CD4-positive, alpha-beta T cell treated with Interleukin-17A for 1 hour (primary cell): Measurements from ENCODE around the gene FBXW7.
A peak's percentile ranks its signal among the peaks of the same experiment; 100 is the strongest.

Experiments used
- DNase-seq: peaks from one replicate; pipeline ENCODE4 v3.0.0-alpha.2; 2020

FBXW7 gene

GRCh38 chr4:152464030-152464823, 71.7 kb downstream of the FBXW7 start:
- no peak for DNase-seq

- DNase-seq = no peak
Observed at GRCh38 chr4:152463562-152463961, 72.3 kb downstream of the FBXW7 start.

GRCh38 chr4:152462695-152463094, 73.2 kb downstream of the FBXW7 start:
- no peak for DNase-seq

- no peak for DNase-seq
Observed at GRCh38 chr4:152462047-152462446, 73.8 kb downstream of the FBXW7 start.

- no peak for DNase-seq
Observed at GRCh38 chr4:152460488-152460887, 75.4 kb downstream of the FBXW7 start.

- peak; percentile 6 for DNase-seq
Observed at GRCh38 chr4:152459326-152459725, 76.6 kb downstream of the FBXW7 start.

GRCh38 chr4:152458801-152459302, 77.0 kb downstream of the FBXW7 start:
- peak; percentile 25 for DNase-seq

GRCh38 chr4:152456609-152457008, 79.3 kb downstream of the FBXW7 start:
- no peak for DNase-seq

GRCh38 chr4:152455311-152455710, 80.6 kb downstream of the FBXW7 start:
- DNase-seq = no peak

GRCh38 chr4:152454398-152455011, 81.4 kb downstream of the FBXW7 start:
- DNase-seq = peak; percentile 25

GRCh38 chr4:152451496-152451895, 84.4 kb downstream of the FBXW7 start:
- DNase-seq = no peak

GRCh38 chr4:152448854-152449253, 87.0 kb downstream of the FBXW7 start:
- no peak for DNase-seq

GRCh38 chr4:152448038-152448707, 87.7 kb downstream of the FBXW7 start:
- DNase-seq = no peak

GRCh38 chr4:152443859-152444258, 92.0 kb downstream of the FBXW7 start:
- no peak for DNase-seq

GRCh38 chr4:152437561-152437960, 98.3 kb downstream of the FBXW7 start:
- DNase-seq = no peak

- no peak for DNase-seq
Observed at GRCh38 chr4:152436384-152436783, 99.5 kb downstream of the FBXW7 start.

GRCh38 chr4:152434011-152434410, 101.9 kb downstream of the FBXW7 start:
- DNase-seq = no peak

- DNase-seq = no peak
Observed at GRCh38 chr4:152431784-152432183, 104.1 kb downstream of the FBXW7 start.

- no peak for DNase-seq
Observed at GRCh38 chr4:152431291-152431690, 104.6 kb downstream of the FBXW7 start.

GRCh38 chr4:152430507-152430906, 105.4 kb downstream of the FBXW7 start:
- no peak for DNase-seq

GRCh38 chr4:152427981-152428380, 107.9 kb downstream of the FBXW7 start:
- DNase-seq = no peak

- DNase-seq = no peak
Observed at GRCh38 chr4:152424977-152425376, 110.9 kb downstream of the FBXW7 start.

- DNase-seq = no peak
Observed at GRCh38 chr4:152424396-152424795, 111.5 kb downstream of the FBXW7 start.

- DNase-seq = no peak
Observed at GRCh38 chr4:152422817-152423320, 113.0 kb downstream of the FBXW7 start.
